Measurements from ENCODE around the gene HOXA9. TPM values are rescaled to one million over a fixed set of nuclear protein-coding genes. Genes with fewer than 3 reads are reported as not detected.

Gene HOXA9
- polyA plus RNA-seq (2013, experiment 1 of 4): 0.19 TPM
- polyA plus RNA-seq (2013, experiment 2 of 4): 0.20 TPM
- polyA plus RNA-seq (2013, experiment 3 of 4): 0.69 TPM
- 1.1 TPM for polyA plus RNA-seq (2013, experiment 4 of 4)

DNA sequence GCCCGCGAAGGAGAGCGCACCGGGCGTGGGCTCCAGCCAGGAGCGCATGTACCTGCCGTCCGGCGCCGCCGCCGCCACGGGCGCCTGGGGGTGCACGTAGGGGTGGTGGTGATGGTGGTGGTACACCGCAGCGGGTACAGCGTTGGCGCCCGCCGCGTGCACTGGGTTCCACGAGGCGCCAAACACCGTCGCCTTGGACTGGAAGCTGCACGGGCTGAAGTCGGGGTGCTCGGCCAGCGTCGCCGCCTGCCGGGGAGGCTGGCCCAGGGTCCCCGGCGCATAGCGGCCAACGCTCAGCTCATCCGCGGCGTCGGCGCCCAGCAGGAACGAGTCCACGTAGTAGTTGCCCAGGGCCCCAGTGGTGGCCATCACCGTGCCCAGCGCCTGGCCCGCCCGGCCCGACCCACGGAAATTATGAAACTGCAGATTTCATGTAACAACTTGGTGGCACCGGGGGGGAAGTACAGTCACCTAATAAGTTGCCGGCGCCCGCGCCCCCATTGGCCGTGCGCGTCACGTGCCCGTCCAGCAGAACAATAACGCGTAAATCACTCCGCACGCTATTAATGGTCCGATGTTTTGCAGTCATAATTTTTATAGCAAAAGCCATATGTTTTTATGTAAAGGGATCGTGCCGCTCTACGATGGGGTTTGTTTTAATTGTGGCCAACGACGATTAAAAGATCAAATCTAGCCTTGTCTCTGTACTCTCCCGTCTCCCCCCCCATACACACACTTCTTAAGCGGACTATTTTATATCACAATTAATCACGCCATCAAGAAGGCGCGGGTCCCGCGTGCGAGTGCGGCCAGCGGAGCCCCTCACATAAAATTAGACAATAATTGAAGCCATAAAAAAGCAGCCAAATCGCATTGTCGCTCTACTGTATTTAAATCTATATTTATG lies at the start of gene HOXA9:
TSS of gene HOXA9 (minus strand) at position 449 of the 907 bp plus-strand sequence. CDS start at position 369, 80 bp downstream.
- Histone ChIP-seq H3K27ac (ENCODE audit: insufficient read depth, low read depth, low read length, poor library complexity, severe bottlenecking) (no peak within 1 kb of the TSS), H3K4me1 (ENCODE audit: control insufficient read depth, insufficient read depth, low read length) (no peaks in the 10 kb centered on the region), H3K27me3 (ENCODE audit: control insufficient read depth, insufficient read depth, low read length, poor library complexity, severe bottlenecking) (peaks cover 100% of the 10 kb centered on the region), H3K4me3 (ENCODE audit: insufficient read depth, low read depth, low read length) (no peak within 1 kb of the TSS), H3K9me3 (ENCODE audit: control insufficient read depth, low read length) (no peaks in the 10 kb centered on the region), H3K36me3 (ENCODE audit: control insufficient read depth, insufficient read depth, low read length) (no peaks in the 10 kb centered on the region)
- WGBS, 2 experiments: 13% methylated on average over 82 of the region's 82 CpGs

DNA sequence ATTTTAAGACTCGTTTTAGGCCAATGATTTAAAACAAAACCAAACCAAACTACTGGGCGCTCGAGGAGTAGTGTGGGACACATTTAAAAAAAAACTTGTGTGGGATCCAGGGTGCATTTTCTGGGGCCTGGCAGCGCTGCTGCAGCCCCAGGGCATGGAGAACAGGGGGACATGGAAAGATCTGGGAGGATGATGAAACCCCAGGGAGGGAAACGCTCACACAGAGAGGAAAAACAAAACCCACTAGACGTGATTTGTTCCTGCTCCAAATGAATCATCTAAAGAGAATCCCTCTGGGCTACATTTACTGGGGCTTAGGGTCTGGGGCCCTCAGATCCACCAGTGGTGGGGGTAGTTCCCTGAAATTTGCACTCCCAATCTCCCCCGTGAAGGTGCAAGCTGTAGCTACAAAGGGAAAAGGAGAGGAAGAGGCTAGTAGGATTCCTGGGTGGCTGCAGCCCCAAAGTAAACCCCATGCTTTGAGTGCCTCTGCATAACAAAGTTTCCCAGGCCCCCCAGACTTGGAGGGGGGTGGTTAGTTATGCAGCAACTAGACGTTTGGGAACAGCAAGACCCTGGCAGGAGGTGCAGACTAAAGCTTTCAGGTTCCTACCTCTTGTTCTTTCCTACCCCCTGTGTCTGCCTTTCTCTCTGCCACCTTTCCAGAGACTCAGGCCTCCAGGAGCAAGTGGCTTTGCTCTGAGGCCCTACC lies 49.1 kb upstream of the HOXA9 start:
- no peaks in the 10 kb centered on the region for H3K9me3 ChIP-seq (ENCODE audit: control insufficient read depth, low read length)
- no peak overlapping the region for H3K4me3 ChIP-seq (ENCODE audit: insufficient read depth, low read depth, low read length)
- no peak overlapping the region for H3K27ac ChIP-seq (ENCODE audit: insufficient read depth, low read depth, low read length, poor library complexity, severe bottlenecking)
- peaks cover 8% of the 10 kb centered on the region for H3K4me1 ChIP-seq (ENCODE audit: control insufficient read depth, insufficient read depth, low read length)
- 19 to 26% methylated on average over 8 of the region's 8 CpGs for WGBS, 2 experiments
- H3K27me3 ChIP-seq (ENCODE audit: control insufficient read depth, insufficient read depth, low read length, poor library complexity, severe bottlenecking): peaks cover 85% of the 10 kb centered on the region
- no peaks in the 10 kb centered on the region for H3K36me3 ChIP-seq (ENCODE audit: control insufficient read depth, insufficient read depth, low read length)

- no peak overlapping the region for H3K4me3 ChIP-seq (ENCODE audit: insufficient read depth, low read depth, low read length)
- peaks cover 89% of the 10 kb centered on the region for H3K27me3 ChIP-seq (ENCODE audit: control insufficient read depth, insufficient read depth, low read length, poor library complexity, severe bottlenecking)
- no peak overlapping the region for H3K27ac ChIP-seq (ENCODE audit: insufficient read depth, low read depth, low read length, poor library complexity, severe bottlenecking)
- WGBS, 2 experiments: 14 to 18% methylated on average over 50 of the region's 50 CpGs
- no peaks in the 10 kb centered on the region for H3K9me3 ChIP-seq (ENCODE audit: control insufficient read depth, low read length)
- peaks cover 8% of the 10 kb centered on the region for H3K4me1 ChIP-seq (ENCODE audit: control insufficient read depth, insufficient read depth, low read length)
- H3K36me3 ChIP-seq (ENCODE audit: control insufficient read depth, insufficient read depth, low read length): no peaks in the 10 kb centered on the region
Measured at GRCh38 chr7:27213433-27214238, 48.3 kb upstream of the HOXA9 start.

DNA sequence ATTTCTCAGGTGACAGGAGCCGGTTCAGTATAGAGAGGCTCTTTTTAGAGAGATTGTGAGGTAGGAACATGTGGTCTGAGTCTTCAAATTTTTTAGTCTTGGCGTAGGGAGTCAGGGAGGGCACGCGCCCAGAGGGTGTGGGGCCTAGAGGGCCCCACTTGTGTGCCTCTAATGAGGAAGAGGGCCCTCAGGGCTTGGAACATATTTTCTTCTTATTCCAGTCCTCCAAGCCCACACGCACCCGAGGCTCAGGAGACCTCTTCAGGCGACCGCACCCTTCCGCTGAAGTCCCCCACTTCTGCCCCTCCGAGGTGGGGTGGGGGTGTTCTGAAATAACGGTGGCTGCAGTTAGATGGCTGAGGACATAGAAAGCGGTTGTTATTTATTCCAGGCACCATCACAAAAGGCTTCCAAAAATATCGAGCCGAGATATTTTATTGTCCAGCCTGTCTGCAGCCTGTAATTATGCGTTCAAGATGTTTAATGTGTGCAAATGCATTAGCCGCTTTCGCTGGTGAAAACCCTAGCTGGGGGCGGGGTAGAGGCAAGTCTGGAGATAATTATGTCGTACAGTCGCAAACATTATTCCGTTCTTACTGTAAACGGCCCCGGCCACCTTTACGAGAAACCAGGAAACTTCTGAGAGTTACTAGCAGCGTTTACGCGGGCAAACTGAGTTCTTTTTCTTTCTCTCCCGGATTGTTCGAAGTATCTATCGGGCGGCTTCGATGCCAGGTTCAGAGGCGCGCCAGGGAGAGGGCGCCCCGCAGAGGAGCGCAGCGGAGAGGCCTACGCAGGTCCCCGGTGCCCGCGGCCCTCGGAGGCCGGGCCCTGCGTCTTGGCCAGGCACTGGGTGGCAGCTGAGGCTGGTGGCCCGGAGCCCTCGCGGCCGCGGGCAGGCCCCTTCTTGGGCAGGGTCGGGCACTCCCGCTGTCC lies 47.4 kb upstream of the HOXA9 start:
- no peak overlapping the region for H3K4me3 ChIP-seq (ENCODE audit: insufficient read depth, low read depth, low read length)
- WGBS, 2 experiments: 25 to 29% methylated on average over 52 of the region's 52 CpGs
- peaks cover 98% of the 10 kb centered on the region for H3K27me3 ChIP-seq (ENCODE audit: control insufficient read depth, insufficient read depth, low read length, poor library complexity, severe bottlenecking)
- no peaks in the 10 kb centered on the region for H3K36me3 ChIP-seq (ENCODE audit: control insufficient read depth, insufficient read depth, low read length)
- no peaks in the 10 kb centered on the region for H3K9me3 ChIP-seq (ENCODE audit: control insufficient read depth, low read length)
- H3K27ac ChIP-seq (ENCODE audit: insufficient read depth, low read depth, low read length, poor library complexity, severe bottlenecking): no peak overlapping the region
- peaks cover 10% of the 10 kb centered on the region for H3K4me1 ChIP-seq (ENCODE audit: control insufficient read depth, insufficient read depth, low read length)

DNA sequence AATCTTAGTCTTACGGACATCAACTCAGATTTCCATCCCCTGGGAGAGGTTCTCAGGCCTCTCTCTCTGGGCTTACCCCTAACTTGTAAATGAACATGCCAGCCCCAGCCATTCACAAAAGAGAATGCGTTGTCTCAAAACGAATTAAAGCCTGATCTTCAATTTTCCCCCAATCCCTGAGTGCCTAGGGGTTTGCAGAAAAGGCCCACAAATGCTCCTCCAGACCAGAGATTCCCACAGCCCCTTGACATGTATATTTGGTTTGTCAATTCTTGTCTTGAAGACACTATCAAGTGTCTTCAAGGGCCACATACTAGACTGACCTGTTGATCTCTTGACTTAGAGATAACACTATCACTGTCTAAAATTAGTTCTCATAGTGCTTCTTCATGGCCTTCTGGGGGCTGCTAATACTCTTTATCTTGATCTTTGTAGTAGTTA lies 46.4 kb upstream of the HOXA9 start:
- 31 to 45% methylated on average over 3 of the region's 3 CpGs for WGBS, 2 experiments
- Histone ChIP-seq H3K4me1 (ENCODE audit: control insufficient read depth, insufficient read depth, low read length) (peaks cover 10% of the 10 kb centered on the region), H3K36me3 (ENCODE audit: control insufficient read depth, insufficient read depth, low read length) (no peaks in the 10 kb centered on the region), H3K27ac (ENCODE audit: insufficient read depth, low read depth, low read length, poor library complexity, severe bottlenecking) (no peak overlapping the region), H3K27me3 (ENCODE audit: control insufficient read depth, insufficient read depth, low read length, poor library complexity, severe bottlenecking) (peaks cover 100% of the 10 kb centered on the region), H3K9me3 (ENCODE audit: control insufficient read depth, low read length) (no peaks in the 10 kb centered on the region), H3K4me3 (ENCODE audit: insufficient read depth, low read depth, low read length) (no peak overlapping the region)

- Histone ChIP-seq H3K27ac (ENCODE audit: insufficient read depth, low read depth, low read length, poor library complexity, severe bottlenecking) (no peak overlapping the region), H3K36me3 (ENCODE audit: control insufficient read depth, insufficient read depth, low read length) (no peaks in the 10 kb centered on the region), H3K4me1 (ENCODE audit: control insufficient read depth, insufficient read depth, low read length) (peaks cover 10% of the 10 kb centered on the region), H3K4me3 (ENCODE audit: insufficient read depth, low read depth, low read length) (no peak overlapping the region), H3K9me3 (ENCODE audit: control insufficient read depth, low read length) (no peaks in the 10 kb centered on the region), H3K27me3 (ENCODE audit: control insufficient read depth, insufficient read depth, low read length, poor library complexity, severe bottlenecking) (peaks cover 100% of the 10 kb centered on the region)
- 76 to 81% methylated on average over 1 of the region's 1 CpG for WGBS, 2 experiments
Measured at GRCh38 chr7:27211084-27211446, 45.7 kb upstream of the HOXA9 start.

GRCh38 chr7:27210441-27211083 lies 45.2 kb upstream of the HOXA9 start:
- no peaks in the 10 kb centered on the region for H3K9me3 ChIP-seq (ENCODE audit: control insufficient read depth, low read length)
- 17 to 18% methylated on average over 32 of the region's 32 CpGs for WGBS, 2 experiments
- no peaks in the 10 kb centered on the region for H3K36me3 ChIP-seq (ENCODE audit: control insufficient read depth, insufficient read depth, low read length)
- H3K27ac ChIP-seq (ENCODE audit: insufficient read depth, low read depth, low read length, poor library complexity, severe bottlenecking): no peak overlapping the region
- peaks cover 10% of the 10 kb centered on the region for H3K4me1 ChIP-seq (ENCODE audit: control insufficient read depth, insufficient read depth, low read length)
- peaks cover 100% of the 10 kb centered on the region for H3K27me3 ChIP-seq (ENCODE audit: control insufficient read depth, insufficient read depth, low read length, poor library complexity, severe bottlenecking)
- H3K4me3 ChIP-seq (ENCODE audit: insufficient read depth, low read depth, low read length): no peak overlapping the region

GRCh38 chr7:27209933-27210440 lies 44.6 kb upstream of the HOXA9 start:
- peaks cover 10% of the 10 kb centered on the region for H3K4me1 ChIP-seq (ENCODE audit: control insufficient read depth, insufficient read depth, low read length)
- no peaks in the 10 kb centered on the region for H3K9me3 ChIP-seq (ENCODE audit: control insufficient read depth, low read length)
- WGBS, 2 experiments: 47 to 49% methylated on average over 11 of the region's 11 CpGs
- H3K36me3 ChIP-seq (ENCODE audit: control insufficient read depth, insufficient read depth, low read length): no peaks in the 10 kb centered on the region
- H3K4me3 ChIP-seq (ENCODE audit: insufficient read depth, low read depth, low read length): no peak overlapping the region
- no peak overlapping the region for H3K27ac ChIP-seq (ENCODE audit: insufficient read depth, low read depth, low read length, poor library complexity, severe bottlenecking)
- peaks cover 100% of the 10 kb centered on the region for H3K27me3 ChIP-seq (ENCODE audit: control insufficient read depth, insufficient read depth, low read length, poor library complexity, severe bottlenecking)
